GM21825 (cell line): ENCODE measurements around the gene ZBP1.

Experiments used
- ATAC-seq: cut with Tn5 transposase; IDR thresholded peaks from one replicate; pipeline ENCODE4 v1.9.1; 2021; ENCODE audit warnings: mild to moderate bottlenecking, moderate library complexity; ENCODE audit not compliant: unreplicated experiment

Gene ZBP1

DNA sequence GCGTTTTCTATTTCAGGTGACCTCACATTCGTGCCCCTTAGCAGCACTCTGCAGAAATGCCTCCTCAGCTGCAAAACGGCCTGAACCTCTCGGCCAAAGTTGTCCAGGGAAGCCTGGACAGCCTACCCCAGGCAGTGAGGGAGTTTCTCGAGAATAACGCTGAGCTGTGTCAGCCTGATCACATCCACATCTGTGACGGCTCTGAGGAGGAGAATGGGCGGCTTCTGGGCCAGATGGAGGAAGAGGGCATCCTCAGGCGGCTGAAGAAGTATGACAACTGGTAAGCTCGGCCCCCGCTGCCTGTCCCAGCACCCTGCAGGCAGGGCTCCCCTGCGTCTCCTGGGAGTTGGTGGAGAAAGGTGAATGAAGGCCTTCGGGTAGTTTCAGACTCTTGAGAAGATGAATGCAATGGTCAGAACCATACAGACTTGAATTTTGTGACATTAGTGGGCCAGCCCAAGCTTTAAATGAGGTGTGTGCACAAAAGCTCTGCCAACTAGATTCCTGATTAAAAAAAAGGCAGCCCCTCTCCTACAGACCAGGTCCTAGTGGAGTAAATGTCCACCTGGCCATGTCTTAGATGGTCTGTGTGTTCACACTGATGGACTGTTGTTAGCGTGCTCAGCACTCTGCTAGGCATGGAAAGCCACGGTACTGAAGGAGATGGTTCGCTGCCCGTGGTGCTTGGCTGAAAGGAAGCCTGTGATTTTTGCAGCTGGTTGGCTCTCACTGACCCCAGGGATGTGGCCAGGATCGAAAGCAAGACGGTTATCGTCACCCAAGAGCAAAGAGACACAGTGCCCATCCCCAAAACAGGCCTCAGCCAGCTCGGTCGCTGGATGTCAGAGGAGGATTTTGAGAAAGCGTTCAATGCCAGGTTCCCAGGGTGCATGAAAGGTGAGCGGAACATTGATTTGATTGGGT lies 58.6 kb downstream of the ZBP1 start:
- ATAC-seq, result no peak

DNA sequence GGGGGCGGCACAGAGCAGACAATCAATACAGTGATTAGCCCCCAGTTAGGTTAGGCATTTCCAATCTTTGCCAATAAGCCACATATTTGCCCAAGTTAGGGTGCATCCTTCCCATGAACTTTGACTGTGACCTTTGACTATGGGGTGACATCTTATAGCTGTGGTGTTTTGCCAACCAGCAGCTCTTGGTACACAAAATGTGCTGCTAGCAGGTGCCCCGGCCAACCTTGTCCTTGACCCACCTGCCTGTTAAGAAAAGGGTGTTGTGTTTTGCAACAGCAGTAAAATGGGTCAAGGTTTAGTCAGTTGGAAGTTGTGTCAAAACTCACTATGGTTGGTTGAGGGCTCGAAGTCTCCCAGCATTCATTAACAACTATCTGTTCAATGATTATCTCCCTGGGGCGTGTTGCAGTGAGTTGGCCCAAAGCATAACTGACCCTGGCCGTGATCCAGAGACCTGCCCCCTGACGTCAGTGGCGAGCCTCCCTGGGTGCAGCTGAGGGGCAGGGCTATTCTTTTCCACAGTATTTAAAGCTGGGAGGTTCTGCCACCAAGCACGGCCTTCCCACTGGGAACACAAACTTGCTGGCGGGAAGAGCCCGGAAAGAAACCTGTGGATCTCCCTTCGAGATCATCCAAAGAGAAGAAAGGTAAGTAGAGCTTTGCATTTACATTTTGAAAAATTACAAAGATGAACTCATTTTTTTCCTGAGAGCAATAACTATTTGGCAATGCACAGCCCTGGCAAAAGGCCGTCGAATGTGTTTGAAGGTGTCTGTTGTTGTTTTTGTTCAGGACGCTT lies 59.5 kb downstream of the ZBP1 start, which contains the start of gene PCK1:
Gene PCK1 (plus strand): TSS at position 557 of the 802 bp plus-strand sequence. CDS start 302 bp downstream, outside the sequence.
- no peak for ATAC-seq

- no peak for ATAC-seq
Measured at GRCh38 chr20:57559658-57560553, 60.3 kb downstream of the ZBP1 start.

GRCh38 chr20:57559289-57559634 lies 61.0 kb downstream of the ZBP1 start:
- no peak for ATAC-seq

- ATAC-seq, result no peak
Measured at GRCh38 chr20:57558614-57559288, 61.5 kb downstream of the ZBP1 start.

DNA sequence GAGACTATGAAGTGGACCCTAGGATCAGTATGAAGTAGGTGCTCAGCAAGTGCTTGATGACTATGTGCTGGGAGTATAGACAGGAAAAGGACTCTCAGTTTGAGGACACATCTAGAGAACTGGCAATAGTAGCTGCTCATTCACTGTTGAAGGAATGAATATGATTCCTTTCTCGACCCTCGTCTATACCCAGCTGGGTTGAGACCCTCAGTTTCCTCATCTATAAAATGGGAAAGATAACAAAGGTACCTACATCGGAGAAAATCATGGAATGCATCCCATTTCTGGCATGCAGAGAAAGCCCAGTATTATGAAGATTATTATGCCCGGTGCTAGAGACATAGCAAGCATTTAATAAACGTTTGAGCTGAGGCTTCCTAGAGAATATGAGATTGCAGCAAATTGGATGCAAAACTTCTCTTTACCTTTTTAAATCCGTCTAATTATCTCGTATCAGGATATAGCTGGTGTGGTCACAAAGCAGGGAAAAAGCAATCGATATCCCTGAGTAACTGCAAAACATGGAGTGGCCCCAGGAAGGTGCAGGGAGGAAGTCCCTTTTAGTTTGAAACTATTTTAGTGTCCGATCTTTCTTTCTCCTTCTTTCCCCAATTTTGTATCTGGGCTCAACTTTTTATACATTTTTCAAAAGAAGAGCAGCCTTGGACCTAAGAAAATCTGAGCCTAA lies 62.2 kb downstream of the ZBP1 start:
- no peak for ATAC-seq

GRCh38 chr20:57556980-57557274 lies 63.3 kb downstream of the ZBP1 start:
- ATAC-seq, result no peak

GRCh38 chr20:57555457-57556184 lies 64.6 kb downstream of the ZBP1 start:
- no peak for ATAC-seq
